Measurements from ENCODE around the gene KRTAP10-8. TPM values are rescaled to one million over a fixed set of nuclear protein-coding genes. Genes with fewer than 3 reads are reported as not detected.

The KRTAP10-8 gene
- total RNA-seq, 1 experiment from 2014 or later = not detected

GRCh38 chr21:44654576-44655175 is 42.8 kb downstream of the KRTAP10-8 start, which contains the start of gene KRTAP12-4:
Gene KRTAP12-4, minus strand, starts transcription at chr21:44654659. Its CDS starts 45 bp downstream, at chr21:44654614.
- Histone ChIP-seq H3K27me3 (ENCODE audit: insufficient read depth, low read depth) (peaks cover 82% of the 10 kb centered on the region), H2AFZ (no peak within 1 kb of the TSS), H3K9me2 (ENCODE audit: insufficient read depth) (no peaks in the 10 kb centered on the region), H3K4me1 (replicated peaks; ENCODE audit: insufficient read depth) (no peaks in the 10 kb centered on the region), H3K9me3 (ENCODE audit: insufficient read depth, low read depth) (no peaks in the 10 kb centered on the region), H3F3A (ENCODE audit: insufficient read depth, low read depth) (no peaks in the 10 kb centered on the region), H3K4me2 (no peak within 1 kb of the TSS), H4K20me1 (ENCODE audit: insufficient read depth) (no peaks in the 10 kb centered on the region), H3K79me2 (ENCODE audit: low read depth) (no peaks in the 10 kb centered on the region), H3K27ac (no peak within 1 kb of the TSS), H3K36me3 (ENCODE audit: low read depth) (no peaks in the 10 kb centered on the region), H3K4me3 (no peak within 1 kb of the TSS)
- intact Hi-C loops (cut with micrococcal nuclease; ENCODE audit: unreplicated experiment) = no loop called here
- no TSS peak for BruUV-seq (replicated peaks)
- DNase-seq = no peak
- POLR2A ChIA-PET (ENCODE audit: unreplicated experiment) = no interaction called here
- CTCF ChIA-PET = no interaction called here
- TF ChIP-seq CTCF (conservative IDR thresholded peaks at IDR 0.05) (no peak), EZH2 (IDR thresholded peaks at IDR 0.05; ENCODE audit: low read depth) (no peak)

GRCh38 chr21:44656868-44657267 is 45.0 kb downstream of the KRTAP10-8 start:
- no peaks in the 10 kb centered on the region for H3K9me3 ChIP-seq (ENCODE audit: insufficient read depth, low read depth)
- no peaks in the 10 kb centered on the region for H3K4me1 ChIP-seq (replicated peaks; ENCODE audit: insufficient read depth)
- POLR2A ChIA-PET (ENCODE audit: unreplicated experiment) = no interaction called here
- H3K4me3 ChIP-seq = no peak overlapping the region
- no peak overlapping the region for H3K4me2 ChIP-seq
- no peak overlapping the region for H3K27ac ChIP-seq
- no peaks in the 10 kb centered on the region for H3F3A ChIP-seq (ENCODE audit: insufficient read depth, low read depth)
- H4K20me1 ChIP-seq (ENCODE audit: insufficient read depth) = no peaks in the 10 kb centered on the region
- H3K36me3 ChIP-seq (ENCODE audit: low read depth) = no peaks in the 10 kb centered on the region
- no TSS peak for BruUV-seq (replicated peaks)
- H3K27me3 ChIP-seq (ENCODE audit: insufficient read depth, low read depth) = peaks cover 70% of the 10 kb centered on the region
- no peak for DNase-seq
- H3K79me2 ChIP-seq (ENCODE audit: low read depth) = no peaks in the 10 kb centered on the region
- H2AFZ ChIP-seq = no peak overlapping the region
- intact Hi-C loops (cut with micrococcal nuclease; ENCODE audit: unreplicated experiment) = no loop called here
- CTCF ChIA-PET = no interaction called here
- TF ChIP-seq CTCF (conservative IDR thresholded peaks at IDR 0.05) (no peak), EZH2 (IDR thresholded peaks at IDR 0.05; ENCODE audit: low read depth) (no peak)
- H3K9me2 ChIP-seq (ENCODE audit: insufficient read depth) = no peaks in the 10 kb centered on the region

GRCh38 chr21:44657635-44658540 is 46.0 kb downstream of the KRTAP10-8 start, which contains the start of gene KRTAP12-3:
Gene KRTAP12-3, plus strand, starts transcription at chr21:44657932. Its CDS starts 48 bp downstream, at chr21:44657980.
- no TSS peak for BruUV-seq (replicated peaks)
- Histone ChIP-seq H3K9me2 (ENCODE audit: insufficient read depth) (no peaks in the 10 kb centered on the region), H3K27ac (no peak within 1 kb of the TSS), H3K4me2 (no peak within 1 kb of the TSS), H3K4me3 (no peak within 1 kb of the TSS), H3F3A (ENCODE audit: insufficient read depth, low read depth) (no peaks in the 10 kb centered on the region), H3K4me1 (replicated peaks; ENCODE audit: insufficient read depth) (no peaks in the 10 kb centered on the region), H2AFZ (no peak within 1 kb of the TSS), H4K20me1 (ENCODE audit: insufficient read depth) (no peaks in the 10 kb centered on the region), H3K27me3 (ENCODE audit: insufficient read depth, low read depth) (peaks cover 69% of the 10 kb centered on the region), H3K36me3 (ENCODE audit: low read depth) (no peaks in the 10 kb centered on the region), H3K79me2 (ENCODE audit: low read depth) (no peaks in the 10 kb centered on the region), H3K9me3 (ENCODE audit: insufficient read depth, low read depth) (no peaks in the 10 kb centered on the region)
- no peak for DNase-seq
- CTCF ChIA-PET = no interaction called here
- intact Hi-C loops (cut with micrococcal nuclease; ENCODE audit: unreplicated experiment) = no loop called here
- POLR2A ChIA-PET (ENCODE audit: unreplicated experiment) = no interaction called here
- TF ChIP-seq CTCF (conservative IDR thresholded peaks at IDR 0.05) (no peak), EZH2 (IDR thresholded peaks at IDR 0.05; ENCODE audit: low read depth) (no peak)

Measured in PC-9 (cell line).